GM12878 (cell line): ENCODE measurements around the gene PRSS35.

Experiments used
- ATF3 ChIP-seq: IDR thresholded peaks from 2 replicates; pipeline ENCODE4 v1.6.1; 2011; ENCODE audit warnings: low read depth, mild to moderate bottlenecking, low read length, moderate library complexity, borderline replicate concordance; ENCODE audit errors: extremely low read depth
- EP300 ChIP-seq, 2 experiments: fragments of 150-350 bp in 1 of 2; IDR thresholded peaks; 2 replicates each; pipeline ENCODE4 v1.6.1; 2011 to 2012; ENCODE audit warnings: low read depth in 2 of 2, low read length in 2 of 2, borderline replicate concordance in 1 of 2, improper control_type of control experiment in 1 of 2, inconsistent platforms in 1 of 2; ENCODE audit not compliant: control insufficient read depth in 1 of 2
- GABPA ChIP-seq: IDR thresholded peaks from 2 replicates; pipeline ENCODE4 v1.6.1; 2014; ENCODE audit warnings: antibody characterized with exemption, low read depth, mild to moderate bottlenecking, inconsistent platforms
- POLR2A ChIP-seq: IDR thresholded peaks from 2 replicates; pipeline ENCODE4 v1.6.1; 2011; ENCODE audit warnings: low read depth, mild to moderate bottlenecking, low read length
- TAF1 ChIP-seq: IDR thresholded peaks from 2 replicates; pipeline ENCODE4 v1.6.1; 2011; ENCODE audit warnings: mild to moderate bottlenecking, low read depth, low read length, borderline replicate concordance
- TF ChIP-seq, protein P1 (sequence below), 3 experiments: IDR thresholded peaks in 2 of 3; conservative IDR thresholded peaks in 1 of 3; 2 replicates each; pipeline ENCODE4 v1.5.1; 2011; ENCODE audit warnings: low read depth in 3 of 3, low read length in 3 of 3, mild to moderate bottlenecking in 3 of 3, control low read depth in 2 of 3, moderate library complexity in 2 of 3, inconsistent platforms in 1 of 3, mixed read lengths in 1 of 3; ENCODE audit not compliant: control insufficient read depth in 2 of 3, insufficient read depth in 1 of 3; ENCODE audit errors: extremely low read depth in 1 of 3

- TF ChIP-seq TAF1 (no peak), EP300 (IDR thresholded peaks at IDR 0.05; ENCODE audit: borderline replicate concordance in 1 of 2, control insufficient read depth in 1 of 2, low read depth in 2 of 2, low read length in 2 of 2) (no peak), GABPA (no peak), ATF3 (no peak), POLR2A (no peak)
- TF ChIP-seq, protein P1, sequence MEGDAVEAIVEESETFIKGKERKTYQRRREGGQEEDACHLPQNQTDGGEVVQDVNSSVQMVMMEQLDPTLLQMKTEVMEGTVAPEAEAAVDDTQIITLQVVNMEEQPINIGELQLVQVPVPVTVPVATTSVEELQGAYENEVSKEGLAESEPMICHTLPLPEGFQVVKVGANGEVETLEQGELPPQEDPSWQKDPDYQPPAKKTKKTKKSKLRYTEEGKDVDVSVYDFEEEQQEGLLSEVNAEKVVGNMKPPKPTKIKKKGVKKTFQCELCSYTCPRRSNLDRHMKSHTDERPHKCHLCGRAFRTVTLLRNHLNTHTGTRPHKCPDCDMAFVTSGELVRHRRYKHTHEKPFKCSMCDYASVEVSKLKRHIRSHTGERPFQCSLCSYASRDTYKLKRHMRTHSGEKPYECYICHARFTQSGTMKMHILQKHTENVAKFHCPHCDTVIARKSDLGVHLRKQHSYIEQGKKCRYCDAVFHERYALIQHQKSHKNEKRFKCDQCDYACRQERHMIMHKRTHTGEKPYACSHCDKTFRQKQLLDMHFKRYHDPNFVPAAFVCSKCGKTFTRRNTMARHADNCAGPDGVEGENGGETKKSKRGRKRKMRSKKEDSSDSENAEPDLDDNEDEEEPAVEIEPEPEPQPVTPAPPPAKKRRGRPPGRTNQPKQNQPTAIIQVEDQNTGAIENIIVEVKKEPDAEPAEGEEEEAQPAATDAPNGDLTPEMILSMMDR (IDR thresholded peaks at IDR 0.05 in 2 of 3, conservative IDR thresholded peaks at IDR 0.05 in 1 of 3; ENCODE audit: control insufficient read depth in 2 of 3, extremely low read depth in 1 of 3, insufficient read depth in 1 of 3, low read depth in 3 of 3, low read length in 3 of 3): no peak
Measured at GRCh38 chr6:83517500-83517899, 5.2 kb downstream of the PRSS35 start.
